Gastrocnemius medialis (tissue), 4 donors: ENCODE data around the gene COG4. TPM values are rescaled to one million over a fixed set of nuclear protein-coding genes. Genes with fewer than 3 reads are reported as not detected.

Source experiments
- ATAC-seq, 2 donors: fragments of 150-250 bp; one replicate each; pipeline ENCODE4 v1.9.1; 2016
- DNase-seq, 2 donors: peaks; one replicate each; pipeline ENCODE4 v3.0.0-alpha.2; 2019
- H3K27ac ChIP-seq, 4 donors: fragments of 200-600 bp; sonication (generic); 1 replicate in 1 of 4; 2 replicates in 3 of 4; pipeline ENCODE4 v1.5.1; 2016 to 2018; ENCODE audit warnings: mild to moderate bottlenecking in 2 of 4, moderate library complexity in 1 of 4
- H3K27me3 ChIP-seq, 3 donors: fragments of 200-600 bp; sonication (generic) in 2 of 3; 1 replicate in 1 of 3; 2 replicates in 2 of 3; pipeline versions ENCODE4 v1.5.1 to v1.6.0; 2016 to 2019; ENCODE audit warnings: mild to moderate bottlenecking in 1 of 3, moderate library complexity in 1 of 3
- H3K36me3 ChIP-seq, 2 donors: fragments of 200-600 bp; sonication (generic) in 1 of 2; one replicate each; pipeline ENCODE4 v1.5.1; 2017 to 2018
- H3K4me1 ChIP-seq, 2 donors: fragments of 200-600 bp; sonication (generic) in 1 of 2; one replicate each; pipeline ENCODE4 v1.5.1; 2016 to 2017; ENCODE audit warnings: mild to moderate bottlenecking in 2 of 2
- H3K4me3 ChIP-seq, 4 donors: fragments of 200-600 bp; sonication (generic) in 3 of 4; 1 replicate in 1 of 4; 2 replicates in 3 of 4; pipeline ENCODE4 v1.5.1; 2016 to 2019; ENCODE audit warnings: mild to moderate bottlenecking in 2 of 4
- H3K9me3 ChIP-seq, 3 donors: fragments of 200-600 bp; sonication (generic) in 2 of 3; 1 replicate in 1 of 3; 2 replicates in 2 of 3; pipeline ENCODE4 v1.5.1; 2016 to 2019
- POLR2A ChIP-seq, 2 donors: fragments of 450-650 bp; IDR thresholded peaks; one replicate each; pipeline ENCODE4 v1.6.1; 2017; ENCODE audit warnings: antibody characterized with exemption in 2 of 2, mild to moderate bottlenecking in 2 of 2, moderate library complexity in 2 of 2
- in situ Hi-C, 4 donors: fragments of 200-750 bp; cut with MboI; loops; one replicate each; pipeline versions ENCODE4 v1.15.0 to v1.8.0; 2017; ENCODE audit warnings: low sequenced_read_pairs in 4 of 4
- intact Hi-C: fragments of 100-400 bp; cut with DNase I; formaldehyde crosslinking; loops from one replicate; pipeline ENCODE4 v1.15.1; 2023; ENCODE audit warnings: low total_unique reads
- total RNA-seq, 4 donors: library from RNA; depleted of rRNA; stranded (reverse); fragments of >200 nt; gene quantifications; one replicate each; pipeline versions ENCODE4 v1.1.0 to v1.2.3, GENCODE V29; 2016
- TF ChIP-seq, protein P1 (sequence below), 5 experiments: fragments of 450-650 bp in 3 of 5; fragments of 200-600 bp in 2 of 5; sonication (generic) in 2 of 5; IDR thresholded peaks in 4 of 5; conservative IDR thresholded peaks in 1 of 5; 1 replicate in 4 of 5; 2 replicates in 1 of 5; pipeline ENCODE4 v1.5.1; 2016 to 2019; ENCODE audit warnings: antibody characterized with exemption in 5 of 5, mild to moderate bottlenecking in 3 of 5, moderate library complexity in 3 of 5

The COG4 gene
- total RNA-seq, 4 donors from 2014 or later: 71.8 to 113 (median 82.0) TPM

DNA sequence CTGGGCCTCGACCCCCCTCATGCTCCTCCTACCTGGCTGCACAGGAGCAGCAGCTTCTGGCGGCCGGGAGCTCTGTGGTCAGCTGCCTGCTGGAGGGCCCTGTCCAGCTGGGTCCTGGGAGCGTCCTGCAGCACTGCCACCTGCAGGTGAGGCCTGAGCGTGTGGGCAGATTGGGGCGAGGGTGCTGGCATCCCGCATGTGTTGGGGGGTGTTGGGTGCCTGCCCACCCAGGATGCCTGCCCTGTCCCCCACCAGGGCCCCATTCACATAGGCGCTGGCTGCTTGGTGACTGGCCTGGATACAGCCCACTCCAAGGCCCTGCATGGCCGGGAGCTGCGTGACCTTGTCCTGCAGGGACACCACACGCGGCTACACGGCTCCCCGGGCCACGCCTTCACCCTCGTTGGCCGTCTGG lies 52.4 kb downstream of the COG4 start:
- in situ Hi-C loops (no loop called here), intact Hi-C loops (loop anchor here (2.0 to 5.0 kb wide), 2 partner anchors 76 to 99 kb away; no protein-coding TSS in a partner anchor)
- H3K27me3 ChIP-seq: no peaks in the 10 kb centered on the region
- no peak overlapping the region for H3K4me3 ChIP-seq
- ATAC-seq (peak in 1 of 2 donors; percentile 20), DNase-seq (peak; percentile 35 to 65)
- TF ChIP-seq POLR2A (IDR thresholded peaks at IDR 0.05): no peak
- TF ChIP-seq, protein P1, sequence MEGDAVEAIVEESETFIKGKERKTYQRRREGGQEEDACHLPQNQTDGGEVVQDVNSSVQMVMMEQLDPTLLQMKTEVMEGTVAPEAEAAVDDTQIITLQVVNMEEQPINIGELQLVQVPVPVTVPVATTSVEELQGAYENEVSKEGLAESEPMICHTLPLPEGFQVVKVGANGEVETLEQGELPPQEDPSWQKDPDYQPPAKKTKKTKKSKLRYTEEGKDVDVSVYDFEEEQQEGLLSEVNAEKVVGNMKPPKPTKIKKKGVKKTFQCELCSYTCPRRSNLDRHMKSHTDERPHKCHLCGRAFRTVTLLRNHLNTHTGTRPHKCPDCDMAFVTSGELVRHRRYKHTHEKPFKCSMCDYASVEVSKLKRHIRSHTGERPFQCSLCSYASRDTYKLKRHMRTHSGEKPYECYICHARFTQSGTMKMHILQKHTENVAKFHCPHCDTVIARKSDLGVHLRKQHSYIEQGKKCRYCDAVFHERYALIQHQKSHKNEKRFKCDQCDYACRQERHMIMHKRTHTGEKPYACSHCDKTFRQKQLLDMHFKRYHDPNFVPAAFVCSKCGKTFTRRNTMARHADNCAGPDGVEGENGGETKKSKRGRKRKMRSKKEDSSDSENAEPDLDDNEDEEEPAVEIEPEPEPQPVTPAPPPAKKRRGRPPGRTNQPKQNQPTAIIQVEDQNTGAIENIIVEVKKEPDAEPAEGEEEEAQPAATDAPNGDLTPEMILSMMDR (IDR thresholded peaks at IDR 0.05 in 4 of 5, conservative IDR thresholded peaks at IDR 0.05 in 1 of 5): peak; percentile 42 to 61 (median 51)
- no peak overlapping the region for H3K27ac ChIP-seq
- H3K4me1 ChIP-seq: peaks cover 10 to 16% of the 10 kb centered on the region in 2 donors
- no peaks in the 10 kb centered on the region for H3K9me3 ChIP-seq
- H3K36me3 ChIP-seq: peaks cover 0 to 6% of the 10 kb centered on the region in 2 donors

DNA sequence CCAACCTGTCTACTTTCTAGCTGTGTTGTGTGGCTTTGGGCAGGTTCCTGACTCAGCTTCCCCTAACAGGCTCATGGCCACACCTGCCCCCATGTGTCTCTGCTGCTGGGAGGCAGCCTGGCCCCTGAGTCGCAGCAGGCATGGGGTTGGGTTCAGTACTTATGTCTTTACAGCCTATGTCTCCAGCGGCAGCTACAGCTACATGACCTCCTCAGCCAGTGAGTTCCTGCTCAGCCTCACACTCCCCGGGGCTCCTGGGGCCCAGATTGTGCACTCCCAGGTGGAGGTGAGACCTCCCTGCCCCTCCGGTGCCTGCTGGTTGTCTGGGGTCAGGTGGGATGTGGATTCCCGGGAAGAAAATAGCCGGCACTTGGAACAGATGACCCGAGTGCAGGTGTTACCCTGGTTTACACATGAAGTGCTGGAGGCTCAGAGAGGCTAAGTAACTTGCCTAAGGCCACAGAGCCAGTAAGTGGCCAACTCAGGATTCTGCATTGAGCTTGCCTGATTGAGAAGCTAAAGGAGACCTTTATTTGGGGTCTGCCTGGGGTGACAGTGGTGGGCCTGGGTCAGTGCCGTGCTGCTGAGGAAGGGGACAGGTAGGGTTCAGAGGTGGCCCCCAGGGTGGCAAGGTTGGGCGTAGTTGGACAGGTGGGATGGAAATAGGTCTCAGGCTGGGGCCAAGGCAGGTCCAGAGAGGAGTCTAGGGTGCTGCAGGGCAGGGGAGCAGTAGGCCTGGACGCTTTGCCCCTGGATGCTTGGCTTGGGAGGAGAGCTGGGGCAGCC lies 53.0 kb downstream of the COG4 start:
- no peaks in the 10 kb centered on the region for H3K9me3 ChIP-seq
- ATAC-seq: no peak
- H3K4me1 ChIP-seq: peaks cover 10 to 16% of the 10 kb centered on the region in 2 donors
- H3K27ac ChIP-seq: no peak overlapping the region
- DNase-seq: no peak
- H3K27me3 ChIP-seq: no peaks in the 10 kb centered on the region
- H3K36me3 ChIP-seq: peaks cover 0 to 2% of the 10 kb centered on the region in 2 donors
- TF ChIP-seq, protein P1 (IDR thresholded peaks at IDR 0.05 in 4 of 5, conservative IDR thresholded peaks at IDR 0.05 in 1 of 5): no peak
- no peak for TF ChIP-seq POLR2A (IDR thresholded peaks at IDR 0.05)
- intact Hi-C loops (loop anchor here (2.0 to 5.0 kb wide), 2 partner anchors 76 to 98 kb away; no protein-coding TSS in a partner anchor), in situ Hi-C loops (no loop called here)
- no peak overlapping the region for H3K4me3 ChIP-seq

DNA sequence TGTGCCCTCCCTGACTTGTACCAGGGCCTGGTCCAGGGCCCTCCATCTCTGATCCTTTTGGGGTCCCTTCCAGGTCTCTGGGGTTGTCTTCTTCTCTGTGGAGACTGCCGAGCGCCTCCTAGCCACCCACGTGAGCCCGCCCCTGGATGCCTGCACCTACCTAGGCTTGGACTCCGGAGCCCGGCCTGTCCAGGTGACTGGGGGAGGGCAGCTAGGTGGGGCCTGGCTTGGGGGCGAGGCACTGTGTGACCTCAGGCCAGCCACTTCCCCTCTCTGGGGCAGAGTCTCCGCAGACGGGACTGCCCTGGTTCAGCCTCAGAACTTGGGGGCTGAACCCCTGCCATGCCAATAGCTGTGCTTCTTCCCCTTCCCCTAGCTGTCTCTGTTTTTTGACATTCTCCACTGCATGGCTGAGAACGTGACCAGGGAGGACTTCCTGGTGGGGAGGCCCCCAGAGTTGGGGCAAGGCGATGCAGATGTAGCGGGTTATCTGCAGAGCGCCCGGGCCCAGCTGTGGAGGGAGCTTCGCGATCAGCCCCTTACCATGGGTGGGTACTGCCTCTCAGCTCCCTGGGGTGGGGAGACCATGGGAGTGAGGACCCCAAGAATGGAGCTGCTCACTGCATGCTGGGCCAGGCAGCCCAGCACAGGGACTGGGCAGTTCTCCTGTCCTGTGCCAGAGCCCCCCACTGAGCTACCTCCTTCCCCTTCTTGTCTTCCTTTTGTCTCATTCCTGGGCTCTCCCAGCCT lies 54.4 kb downstream of the COG4 start:
- Histone ChIP-seq H3K4me1 (peaks cover 10 to 16% of the 10 kb centered on the region in 2 donors), H3K36me3 (peaks cover 0 to 12% of the 10 kb centered on the region in 2 donors), H3K4me3 (no peak overlapping the region), H3K9me3 (no peaks in the 10 kb centered on the region), H3K27me3 (no peaks in the 10 kb centered on the region), H3K27ac (no peak overlapping the region)
- intact Hi-C loops (no loop called here), in situ Hi-C loops (no loop called here)
- ATAC-seq: no peak
- TF ChIP-seq, protein P1 (IDR thresholded peaks at IDR 0.05 in 4 of 5, conservative IDR thresholded peaks at IDR 0.05 in 1 of 5): no peak
- no peak for TF ChIP-seq POLR2A (IDR thresholded peaks at IDR 0.05)
- DNase-seq: no peak

DNA sequence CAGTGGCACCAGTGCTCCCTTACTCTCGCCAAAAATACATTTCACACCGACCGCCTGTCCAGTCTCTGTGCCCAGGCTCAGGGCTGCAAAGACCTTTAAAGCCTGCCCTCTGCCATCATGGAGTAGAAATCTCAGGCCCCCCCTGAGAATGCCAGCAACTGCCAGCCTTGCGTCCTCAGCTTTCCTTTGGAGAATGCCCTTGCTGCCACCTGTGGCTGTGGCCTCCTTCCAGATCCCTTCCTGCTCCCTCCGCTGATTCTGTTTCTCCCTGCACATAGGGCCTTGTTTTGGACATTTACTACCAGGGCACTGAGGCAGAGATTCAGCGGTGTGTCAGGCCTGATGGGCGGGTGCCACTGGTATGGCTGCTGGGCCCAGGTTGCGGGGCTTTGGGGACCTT lies 55.7 kb downstream of the COG4 start:
- intact Hi-C loops: no loop called here
- no peak for TF ChIP-seq POLR2A (IDR thresholded peaks at IDR 0.05)
- TF ChIP-seq, protein P1 (IDR thresholded peaks at IDR 0.05 in 4 of 5, conservative IDR thresholded peaks at IDR 0.05 in 1 of 5): peak in 1 of 5 experiments; percentile 3

More for the DNA sequence above, 55.7 kb downstream of the COG4 start:
- Histone ChIP-seq H3K27ac (peak overlapping the region; percentile 46 to 67 (median 54)), H3K27me3 (no peaks in the 10 kb centered on the region), H3K4me1 (peaks cover 6 to 10% of the 10 kb centered on the region in 2 donors), H3K9me3 (no peaks in the 10 kb centered on the region), H3K4me3 (no peak overlapping the region), H3K36me3 (peaks cover 0 to 21% of the 10 kb centered on the region in 2 donors)
- DNase-seq (peak in 1 of 2 donors; percentile 48), ATAC-seq (peak in 1 of 2 donors; percentile 51)
- in situ Hi-C loops: no loop called here
